ENCODE measurements around the gene MMP21. TPM values are rescaled to one million over a fixed set of nuclear protein-coding genes. Genes with fewer than 3 reads are reported as not detected.

The MMP21 gene
- total and polyA plus RNA-seq, 10 of the 15 experiments (the other 5 are each of a cell fraction or from before 2014, with no cell fraction given), result 0.08 to 0.24 TPM; not detected in 8

DNA sequence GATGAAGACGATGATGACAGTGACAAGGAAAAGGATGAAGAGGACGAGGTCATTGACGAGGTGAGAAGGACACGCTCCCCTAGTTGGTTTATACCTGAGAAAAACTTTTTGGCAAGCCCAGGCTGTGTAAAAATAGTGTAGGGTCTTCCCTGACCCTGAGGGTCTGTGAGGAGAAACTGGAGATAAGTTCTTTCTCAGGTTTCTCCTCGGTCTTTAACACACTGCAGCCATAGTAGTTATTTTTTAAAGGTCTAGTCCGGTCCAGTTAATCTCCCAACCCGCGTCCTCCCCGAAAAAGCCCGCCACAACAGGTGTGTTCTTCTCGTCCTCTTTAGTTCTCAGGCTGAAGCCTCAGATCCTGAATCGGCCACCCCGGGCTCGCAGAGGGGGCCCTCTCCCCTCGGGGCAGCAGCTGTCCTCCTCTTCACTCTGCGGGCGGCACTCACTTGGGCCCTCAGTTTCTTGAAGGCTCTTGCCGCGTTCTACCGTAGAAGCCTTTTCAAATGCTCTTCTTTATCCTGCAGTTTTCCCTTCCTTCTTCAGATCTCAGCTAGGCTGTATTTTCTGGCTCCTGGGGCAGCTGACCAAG lies 48.1 kb upstream of the MMP21 start (continued):
- TF ChIP-seq FOS (IDR thresholded peaks at IDR 0.05; ENCODE audit: borderline replicate concordance, extremely low read depth, insufficient read length) (no peak), TBL1XR1 (IDR thresholded peaks at IDR 0.05; ENCODE audit: low read depth, low read length) (no peak), RAD21 (IDR thresholded peaks at IDR 0.05; ENCODE audit: insufficient read depth, low read depth, low read length) (no peak), HDAC2 (IDR thresholded peaks at IDR 0.05) (no peak), GATAD2B (conservative IDR thresholded peaks at IDR 0.05; ENCODE audit: low read depth) (no peak), EP300 (IDR thresholded peaks at IDR 0.05; ENCODE audit: borderline replicate concordance in 1 of 2, control insufficient read depth in 1 of 2, low read depth in 2 of 2, low read length in 2 of 2) (no peak), TCF7 (IDR thresholded peaks at IDR 0.05; ENCODE audit: borderline replicate concordance) (no peak), MYB (IDR thresholded peaks at IDR 0.05; ENCODE audit: borderline replicate concordance, low read depth, low read length) (no peak), NR2F1 (conservative IDR thresholded peaks at IDR 0.05) (no peak), GABPA (IDR thresholded peaks at IDR 0.05; ENCODE audit: low read depth) (no peak), ASH2L (IDR thresholded peaks at IDR 0.05; ENCODE audit: borderline replicate concordance, low read depth) (no peak), SIX5 (IDR thresholded peaks at IDR 0.05; ENCODE audit: low read depth, low read length, severe bottlenecking) (no peak), CREB1 (IDR thresholded peaks at IDR 0.05; ENCODE audit: low read depth) (no peak), RUNX3 (IDR thresholded peaks at IDR 0.05; ENCODE audit: low read length) (no peak), TARDBP (IDR thresholded peaks at IDR 0.05; ENCODE audit: borderline replicate concordance) (0 out of 2 replicates have a peak, but pooled peaks have one; percentile 2), BHLHE40 (IDR thresholded peaks at IDR 0.05; ENCODE audit: borderline replicate concordance in 1 of 2, low read depth in 2 of 2, low read length in 1 of 2) (no peak), MEF2A (IDR thresholded peaks at IDR 0.05; ENCODE audit: insufficient read depth, low read depth, low read length) (no peak), RELA (IDR thresholded peaks at IDR 0.05; ENCODE audit: borderline replicate concordance, partially characterized antibody) (no peak), PML (IDR thresholded peaks at IDR 0.05; ENCODE audit: low read length) (no peak), RB1 (IDR thresholded peaks at IDR 0.05; ENCODE audit: borderline replicate concordance) (0 out of 2 replicates have a peak, but pooled peaks have one; percentile 33), ZNF24 (IDR thresholded peaks at IDR 0.05) (no peak)
- TF ChIP-seq, protein P1, sequence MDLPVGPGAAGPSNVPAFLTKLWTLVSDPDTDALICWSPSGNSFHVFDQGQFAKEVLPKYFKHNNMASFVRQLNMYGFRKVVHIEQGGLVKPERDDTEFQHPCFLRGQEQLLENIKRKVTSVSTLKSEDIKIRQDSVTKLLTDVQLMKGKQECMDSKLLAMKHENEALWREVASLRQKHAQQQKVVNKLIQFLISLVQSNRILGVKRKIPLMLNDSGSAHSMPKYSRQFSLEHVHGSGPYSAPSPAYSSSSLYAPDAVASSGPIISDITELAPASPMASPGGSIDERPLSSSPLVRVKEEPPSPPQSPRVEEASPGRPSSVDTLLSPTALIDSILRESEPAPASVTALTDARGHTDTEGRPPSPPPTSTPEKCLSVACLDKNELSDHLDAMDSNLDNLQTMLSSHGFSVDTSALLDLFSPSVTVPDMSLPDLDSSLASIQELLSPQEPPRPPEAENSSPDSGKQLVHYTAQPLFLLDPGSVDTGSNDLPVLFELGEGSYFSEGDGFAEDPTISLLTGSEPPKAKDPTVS (IDR thresholded peaks at IDR 0.05; ENCODE audit: low read depth, low read length), result no peak
- TF ChIP-seq, protein P2, sequence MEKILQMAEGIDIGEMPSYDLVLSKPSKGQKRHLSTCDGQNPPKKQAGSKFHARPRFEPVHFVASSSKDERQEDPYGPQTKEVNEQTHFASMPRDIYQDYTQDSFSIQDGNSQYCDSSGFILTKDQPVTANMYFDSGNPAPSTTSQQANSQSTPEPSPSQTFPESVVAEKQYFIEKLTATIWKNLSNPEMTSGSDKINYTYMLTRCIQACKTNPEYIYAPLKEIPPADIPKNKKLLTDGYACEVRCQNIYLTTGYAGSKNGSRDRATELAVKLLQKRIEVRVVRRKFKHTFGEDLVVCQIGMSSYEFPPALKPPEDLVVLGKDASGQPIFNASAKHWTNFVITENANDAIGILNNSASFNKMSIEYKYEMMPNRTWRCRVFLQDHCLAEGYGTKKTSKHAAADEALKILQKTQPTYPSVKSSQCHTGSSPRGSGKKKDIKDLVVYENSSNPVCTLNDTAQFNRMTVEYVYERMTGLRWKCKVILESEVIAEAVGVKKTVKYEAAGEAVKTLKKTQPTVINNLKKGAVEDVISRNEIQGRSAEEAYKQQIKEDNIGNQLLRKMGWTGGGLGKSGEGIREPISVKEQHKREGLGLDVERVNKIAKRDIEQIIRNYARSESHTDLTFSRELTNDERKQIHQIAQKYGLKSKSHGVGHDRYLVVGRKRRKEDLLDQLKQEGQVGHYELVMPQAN (conservative IDR thresholded peaks at IDR 0.05), result peak; percentile 47
